AG04449 (cell line): ENCODE measurements around the gene AP4M1.

ENCODE experiments used
- CTCF ChIA-PET: fragments of 350-600 bp; formaldehyde crosslinking; extraction: SDS; loops from one replicate; lab custom pipeline; 2021; ENCODE audit warnings: antibody characterized with exemption; lab: Yijun Ruan, JAX
- POLR2A ChIA-PET: fragments of 400-600, 350-600 bp; formaldehyde crosslinking; extraction: SDS; loops from one replicate; lab custom pipeline; 2020; ENCODE audit warnings: antibody characterized with exemption, inconsistent platforms; lab: Yijun Ruan, JAX
- DNase-seq: peaks from one replicate; pipeline ENCODE4 v3.0.0-alpha.2; 2010; ENCODE audit warnings: low read depth, low spot score
- H3K4me3 ChIP-seq: 2 replicates; pipeline ENCODE4 v1.5.1; 2011; ENCODE audit warnings: low read depth, mild to moderate bottlenecking, control low read depth, low read length
- CTCF ChIP-seq: IDR thresholded peaks from one replicate; pipeline ENCODE4 v1.5.1; 2011; ENCODE audit warnings: mild to moderate bottlenecking, moderate library complexity, low read length, control low read depth, inconsistent platforms; ENCODE audit not compliant: insufficient read depth; ENCODE audit errors: missing control alignments

AP4M1 gene

GRCh38 chr7:100098913-100099312, 2.5 kb upstream of the AP4M1 start:
- ChIA-PET POLR2A (no interaction called here), CTCF (interaction anchor here (0.6 to 2.1 kb wide), 2 partner anchors 9 to 105 kb away, joined by 3 to 10 read pairs; no protein-coding TSS in a partner anchor)
- H3K4me3 ChIP-seq, result no peak overlapping the region
- no peak for TF ChIP-seq CTCF
- no peak for DNase-seq

DNA sequence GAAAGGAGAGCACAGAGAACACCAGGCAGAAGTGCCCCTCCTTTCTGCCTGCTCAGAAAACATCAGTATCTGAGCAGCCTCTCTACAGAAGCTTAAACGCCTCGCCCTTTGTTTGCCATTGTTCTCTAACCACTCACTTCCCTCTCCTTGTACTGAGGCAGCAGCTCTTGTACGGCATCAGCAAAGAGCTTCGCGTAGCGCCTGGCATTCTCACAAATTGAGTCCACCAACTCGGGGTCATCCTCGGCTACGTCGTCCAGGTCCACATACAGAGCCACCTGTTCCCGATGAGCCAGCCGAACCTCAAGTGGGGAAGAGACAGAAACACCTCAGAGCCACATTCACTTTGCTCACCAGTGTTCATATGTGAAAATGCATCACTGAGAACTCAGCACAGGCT, 2.0 kb upstream of the AP4M1 start:
- ChIA-PET CTCF (interaction anchor here (0.6 to 2.1 kb wide), 3 partner anchors 9 to 106 kb away, joined by 3 to 10 read pairs (median 7); no protein-coding TSS in a partner anchor), POLR2A (no interaction called here)
- no peak for TF ChIP-seq CTCF
- DNase-seq, result no peak
- H3K4me3 ChIP-seq, result peak overlapping the region; percentile 83

GRCh38 chr7:100100420-100101015, 925 bp upstream of the AP4M1 start:
- TF ChIP-seq CTCF, result no peak
- CTCF ChIA-PET, result interaction anchor here (0.8 to 2.1 kb wide), 7 partner anchors 10 to 108 kb away, joined by 3 to 10 read pairs (median 4); no protein-coding TSS in a partner anchor

GRCh38 chr7:100102950-100103840, 1.8 kb downstream of the AP4M1 start:
- CTCF ChIA-PET, result interaction anchor here (0.7 to 1.6 kb wide), 2 partner anchors 109 to 111 kb away, joined by 3 to 4 read pairs; no protein-coding TSS in a partner anchor
- POLR2A ChIA-PET, result interaction anchor here (1.8 kb wide), 1 partner anchor 22 kb away, joined by 5 read pairs; no protein-coding TSS in a partner anchor
- no peak overlapping the region; the same call in 1 of the 2 replicates for H3K4me3 ChIP-seq
- no peak for DNase-seq
- no peak for TF ChIP-seq CTCF

More at GRCh38 chr7:100100420-100101015, 925 bp upstream of the AP4M1 start:
- H3K4me3 ChIP-seq, result peak overlapping the region; percentile 83
- POLR2A ChIA-PET, result interaction anchor here (0.7 to 2.2 kb wide), 7 partner anchors 8 to 65 kb away, joined by 3 to 14 read pairs (median 6); partner anchors contain the start of genes COPS6 and ZSCAN21
- peak; percentile 96 for DNase-seq

DNA sequence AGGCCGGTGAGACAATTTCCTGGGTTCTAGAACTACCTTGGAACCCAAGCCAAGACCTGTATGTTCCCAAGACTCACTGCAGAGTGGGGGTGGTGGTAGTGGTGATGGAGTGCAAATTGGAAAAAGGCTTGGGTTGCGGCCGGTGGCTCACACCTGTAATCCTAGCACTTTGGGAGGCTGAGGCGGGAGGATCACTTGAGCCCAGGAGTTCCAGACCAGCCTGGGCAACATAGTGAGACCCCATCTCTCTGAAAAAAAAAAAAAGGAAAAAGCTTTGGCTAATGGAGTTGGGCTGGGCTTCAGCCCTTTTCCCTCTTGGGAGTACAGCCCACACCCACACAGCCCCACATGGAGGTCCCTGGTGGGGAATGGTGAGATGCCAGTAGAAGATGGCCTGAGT, 4.1 kb downstream of the AP4M1 start:
- no peak overlapping the region for H3K4me3 ChIP-seq
- CTCF ChIA-PET, result interaction anchor here (0.8 kb wide), 1 partner anchor 25 kb away, joined by 3 read pairs; no protein-coding TSS in a partner anchor
- POLR2A ChIA-PET, result no interaction called here
- no peak for TF ChIP-seq CTCF
- no peak for DNase-seq
